Left ventricle myocardium inferior (tissue), 1 donor: ENCODE measurements around the gene ZNF627. TPM values are rescaled to one million over a fixed set of nuclear protein-coding genes. Genes with fewer than 3 reads are reported as not detected.

ENCODE experiments used
- DNase-seq: peaks from one replicate; pipeline ENCODE4 v3.0.0-alpha.2; 2020
- H3K27ac ChIP-seq: fragments of 200-600 bp; replicated peaks from 2 replicates; pipeline ENCODE4 v1.8.0; 2021
- H3K27me3 ChIP-seq: fragments of 200-600 bp; 2 replicates; pipeline ENCODE4 v1.8.0; 2021; ENCODE audit warnings: low read depth
- H3K36me3 ChIP-seq: fragments of 200-600 bp; 2 replicates; pipeline ENCODE4 v1.8.0; 2021
- H3K4me1 ChIP-seq: fragments of 200-600 bp; 2 replicates; pipeline ENCODE4 v1.8.0; 2021
- H3K4me3 ChIP-seq: fragments of 200-600 bp; 2 replicates; pipeline ENCODE4 v1.8.0; 2021; ENCODE audit warnings: mild to moderate bottlenecking, moderate library complexity
- H3K9me3 ChIP-seq: fragments of 200-600 bp; replicated peaks from 2 replicates; pipeline ENCODE4 v1.8.0; 2021
- intact Hi-C: fragments of 100-400 bp; cut with micrococcal nuclease; formaldehyde crosslinking; loops from one replicate; pipeline ENCODE4 v1.11.0; 2022
- total RNA-seq: library from RNA; stranded (reverse); fragmentation: NEBNext Ultra II Directional; extraction: Animal tissue kit (Norgen Biotek cat#: 25700); gene quantifications from one replicate; pipeline ENCODE4 v1.2.1, GENCODE V29; 2021
- TF ChIP-seq, protein P1 (sequence below): fragments of 200-600 bp; IDR thresholded peaks from 2 replicates; pipeline ENCODE4 v1.8.0; 2021; ENCODE audit warnings: antibody characterized with exemption, mild to moderate bottlenecking, borderline replicate concordance
- donor health status: DM: no; HTN: yes; CAD: no; lungs with severe emphysema.

Gene ZNF627
- total RNA-seq, 1 donor from 2014 or later, result 5.5 TPM

DNA sequence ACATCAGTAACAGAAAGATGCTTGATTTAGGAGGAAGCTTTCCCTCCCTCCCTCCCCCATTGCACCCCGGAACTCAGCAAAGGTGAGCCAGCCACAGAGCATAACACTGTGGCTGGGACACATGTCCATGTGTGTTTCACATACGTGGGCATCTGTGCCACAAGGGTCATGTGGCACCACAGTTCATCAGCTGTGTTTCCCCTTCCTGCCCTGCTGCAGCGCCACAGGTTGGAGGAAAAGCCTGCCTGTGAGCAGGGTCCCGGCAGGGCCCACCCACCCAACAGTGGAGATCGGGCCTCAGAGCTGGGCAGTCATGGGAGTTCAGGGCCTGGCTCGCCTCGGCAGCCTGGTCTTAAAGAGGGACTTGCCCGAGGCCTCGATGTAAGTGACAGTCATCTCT is 22.6 kb upstream of the ZNF627 start:
- Histone ChIP-seq H3K27me3 (peaks cover 15% of the 10 kb centered on the region), H3K4me1 (peaks cover 11% of the 10 kb centered on the region), H3K36me3 (no peaks in the 10 kb centered on the region), H3K4me3 (no peak overlapping the region), H3K9me3 (no peaks in the 10 kb centered on the region), H3K27ac (no peak overlapping the region)
- DNase-seq, result no peak
- TF ChIP-seq, protein P1, sequence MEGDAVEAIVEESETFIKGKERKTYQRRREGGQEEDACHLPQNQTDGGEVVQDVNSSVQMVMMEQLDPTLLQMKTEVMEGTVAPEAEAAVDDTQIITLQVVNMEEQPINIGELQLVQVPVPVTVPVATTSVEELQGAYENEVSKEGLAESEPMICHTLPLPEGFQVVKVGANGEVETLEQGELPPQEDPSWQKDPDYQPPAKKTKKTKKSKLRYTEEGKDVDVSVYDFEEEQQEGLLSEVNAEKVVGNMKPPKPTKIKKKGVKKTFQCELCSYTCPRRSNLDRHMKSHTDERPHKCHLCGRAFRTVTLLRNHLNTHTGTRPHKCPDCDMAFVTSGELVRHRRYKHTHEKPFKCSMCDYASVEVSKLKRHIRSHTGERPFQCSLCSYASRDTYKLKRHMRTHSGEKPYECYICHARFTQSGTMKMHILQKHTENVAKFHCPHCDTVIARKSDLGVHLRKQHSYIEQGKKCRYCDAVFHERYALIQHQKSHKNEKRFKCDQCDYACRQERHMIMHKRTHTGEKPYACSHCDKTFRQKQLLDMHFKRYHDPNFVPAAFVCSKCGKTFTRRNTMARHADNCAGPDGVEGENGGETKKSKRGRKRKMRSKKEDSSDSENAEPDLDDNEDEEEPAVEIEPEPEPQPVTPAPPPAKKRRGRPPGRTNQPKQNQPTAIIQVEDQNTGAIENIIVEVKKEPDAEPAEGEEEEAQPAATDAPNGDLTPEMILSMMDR, result no peak
- intact Hi-C loops, result no loop called here

DNA sequence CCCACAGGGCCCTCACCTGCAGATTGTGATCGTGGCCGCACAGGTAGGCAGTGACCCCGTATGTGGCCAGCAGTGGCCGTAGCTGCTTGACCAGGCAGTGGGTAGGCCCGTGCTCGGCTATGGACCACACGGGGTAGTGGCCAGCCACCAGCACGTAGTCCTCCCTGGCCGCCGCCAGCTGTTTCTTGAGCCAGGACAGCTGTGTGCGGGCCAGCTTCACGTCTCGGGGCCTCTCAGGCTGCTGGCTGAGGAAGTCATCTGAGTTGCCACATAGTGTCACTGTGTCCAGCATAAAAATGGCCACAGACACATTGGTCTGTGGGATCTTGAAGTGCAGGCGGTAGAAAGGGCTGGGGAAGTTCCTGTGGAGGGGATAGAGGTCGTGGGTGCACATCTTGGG is 21.1 kb upstream of the ZNF627 start:
- TF ChIP-seq, protein P1, result no peak
- H3K9me3 ChIP-seq, result no peaks in the 10 kb centered on the region
- peaks cover 22% of the 10 kb centered on the region for H3K27me3 ChIP-seq
- intact Hi-C loops, result no loop called here
- H3K4me3 ChIP-seq, result no peak overlapping the region
- H3K27ac ChIP-seq, result no peak overlapping the region
- H3K4me1 ChIP-seq, result peaks cover 11% of the 10 kb centered on the region
- DNase-seq, result no peak
- H3K36me3 ChIP-seq, result no peaks in the 10 kb centered on the region

DNA sequence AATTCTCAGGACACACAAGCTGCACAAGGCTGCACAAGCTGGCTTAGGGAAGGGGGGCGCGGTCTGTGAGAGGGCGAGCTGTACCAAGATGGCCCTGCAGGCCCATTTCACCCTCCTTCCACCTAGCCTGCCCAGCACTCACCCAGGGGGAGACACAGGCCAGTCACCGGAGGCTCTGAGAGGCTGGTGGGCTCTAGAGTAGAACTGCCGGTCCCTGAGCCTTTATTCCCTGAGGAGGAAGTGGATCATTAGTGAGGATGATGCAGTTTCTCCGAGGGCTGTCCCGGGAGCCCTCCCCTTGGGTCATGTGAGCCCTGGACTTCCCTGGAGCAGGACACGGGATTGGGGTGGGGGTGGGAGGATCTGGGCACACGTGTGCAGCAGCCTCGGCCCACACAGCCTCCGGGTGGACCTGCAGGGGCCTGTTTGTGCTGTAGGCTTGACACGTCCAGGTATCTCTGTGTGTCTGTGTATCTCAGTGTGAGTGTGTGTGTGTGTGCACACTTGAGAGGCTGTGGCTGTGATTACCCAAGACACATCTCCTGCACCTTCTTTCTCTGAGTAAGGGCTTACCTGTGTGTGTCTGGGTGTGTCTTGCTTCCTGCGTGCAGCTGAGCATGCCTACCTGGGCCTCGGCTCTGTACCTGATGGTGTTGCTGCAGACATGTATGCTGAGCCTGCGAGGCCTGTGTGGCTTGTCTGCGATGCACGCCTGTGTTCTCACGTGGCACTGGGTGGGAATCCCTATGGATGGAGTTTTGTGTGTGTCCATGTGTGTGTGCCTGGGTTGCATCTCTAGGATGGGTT is 19.6 kb upstream of the ZNF627 start, which contains the start of gene ACP5:
Gene ACP5 (minus strand): TSS at position 195 of the 807 bp plus-strand sequence. CDS start 328 bp downstream, outside the sequence.
- Histone ChIP-seq H3K9me3 (no peaks in the 10 kb centered on the region), H3K4me3 (peak within 1 kb of the TSS; percentile 52), H3K36me3 (no peaks in the 10 kb centered on the region), H3K4me1 (peaks cover 11% of the 10 kb centered on the region), H3K27me3 (peaks cover 22% of the 10 kb centered on the region), H3K27ac (no peak within 1 kb of the TSS)
- intact Hi-C loops, result no loop called here
- DNase-seq, result no peak
- TF ChIP-seq, protein P1, result no peak

DNA sequence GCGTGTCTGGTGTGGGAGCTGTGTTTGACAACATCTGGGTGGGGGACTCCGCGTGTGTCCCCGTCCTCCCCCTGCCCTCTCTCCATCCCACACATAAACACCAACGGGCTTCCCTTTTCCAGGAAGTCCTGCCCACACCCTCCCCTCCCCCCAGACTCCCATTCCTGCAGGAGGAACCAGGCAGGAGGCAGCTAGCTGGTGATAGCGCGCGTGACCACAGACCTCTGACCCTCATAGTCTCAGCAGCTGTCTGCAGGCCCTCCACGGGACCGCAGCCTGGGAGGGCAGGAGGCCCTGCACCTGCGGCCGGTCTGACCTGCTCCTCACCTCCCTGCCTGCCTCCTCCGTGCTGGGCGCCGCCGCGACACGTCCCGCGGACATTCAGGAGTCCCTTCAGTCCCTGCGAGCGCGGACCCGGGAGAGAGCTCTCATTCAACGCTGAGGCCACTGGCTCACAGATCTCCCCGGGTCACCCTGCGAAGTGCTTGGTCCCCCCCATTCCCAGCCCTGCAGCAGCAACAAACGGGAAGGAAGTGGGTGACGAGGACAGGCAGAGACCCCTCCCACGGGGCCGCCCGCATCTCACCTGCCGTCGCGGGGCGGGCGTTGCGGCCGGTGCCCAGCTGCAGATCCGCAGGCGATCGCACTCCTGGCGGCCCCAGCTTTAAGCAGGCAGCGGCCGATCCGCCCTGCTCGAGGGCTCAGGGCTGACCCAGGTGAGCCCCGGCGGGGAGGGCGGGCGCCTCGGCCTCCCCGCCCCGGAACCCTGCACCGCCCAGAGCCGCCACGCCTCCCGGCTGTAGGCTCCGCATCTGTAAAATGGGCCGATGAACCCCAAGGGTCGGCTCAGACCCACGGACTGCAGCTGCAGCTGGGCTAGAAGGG is 18.8 kb upstream of the ZNF627 start:
- Histone ChIP-seq H3K4me1 (peaks cover 11% of the 10 kb centered on the region), H3K36me3 (no peaks in the 10 kb centered on the region), H3K27me3 (peaks cover 22% of the 10 kb centered on the region), H3K27ac (no peak overlapping the region), H3K9me3 (no peaks in the 10 kb centered on the region), H3K4me3 (peak overlapping the region; percentile 52)
- peak; percentile 42 for DNase-seq
- intact Hi-C loops, result no loop called here
- TF ChIP-seq, protein P1, result no peak

DNA sequence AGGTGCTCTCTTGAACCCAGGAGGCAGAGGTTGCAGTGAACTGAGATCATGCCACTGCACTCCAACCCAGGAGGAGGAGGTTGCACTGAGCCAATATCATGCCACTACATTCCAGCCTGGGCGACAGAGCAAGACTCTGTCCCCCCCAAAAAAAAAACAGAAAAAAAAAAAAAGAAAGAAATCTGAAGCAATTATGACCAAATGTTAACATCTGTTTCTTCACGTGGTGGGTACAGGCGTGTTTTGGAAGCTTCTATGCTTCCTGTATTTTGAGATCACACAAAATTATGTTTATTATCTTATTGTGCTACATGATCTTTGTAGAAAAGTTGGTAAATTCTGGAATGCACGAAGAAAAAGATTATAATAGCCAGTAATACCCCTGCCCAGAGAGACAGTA is 17.2 kb upstream of the ZNF627 start:
- Histone ChIP-seq H3K27ac (no peak overlapping the region), H3K9me3 (no peaks in the 10 kb centered on the region), H3K36me3 (no peaks in the 10 kb centered on the region), H3K4me3 (no peak overlapping the region), H3K27me3 (peaks cover 22% of the 10 kb centered on the region), H3K4me1 (peaks cover 11% of the 10 kb centered on the region)
- TF ChIP-seq, protein P1, result no peak
- no peak for DNase-seq
- intact Hi-C loops, result no loop called here
